GM12865 (cell line): Measurements from ENCODE around the gene FMO4.
"Not testable (repeated sequence)": the region's sequence is repeated elsewhere in the genome, so short reads cannot be mapped to it uniquely, and the experiment has no call there.

Experiments
- DNase-seq: peaks from one replicate; pipeline ENCODE4 v3.0.0; 2010; ENCODE audit warnings: low read depth
- H3K4me3 ChIP-seq: 2 replicates; pipeline ENCODE4 v1.5.1; 2011; ENCODE audit warnings: mild to moderate bottlenecking, low read depth, low read length, control low read depth
- TF ChIP-seq, protein P1 (sequence below): IDR thresholded peaks from 2 replicates; pipeline ENCODE4 v1.5.1; 2011; ENCODE audit warnings: low read length, control low read depth, low read depth, inconsistent platforms; ENCODE audit not compliant: insufficient read depth; ENCODE audit errors: missing control alignments

FMO4 gene

GRCh38 chr1:171279234-171279633 is 34.7 kb upstream of the FMO4 start:
- H3K4me3 ChIP-seq: no peak overlapping the region
- DNase-seq: no peak
- TF ChIP-seq, protein P1, sequence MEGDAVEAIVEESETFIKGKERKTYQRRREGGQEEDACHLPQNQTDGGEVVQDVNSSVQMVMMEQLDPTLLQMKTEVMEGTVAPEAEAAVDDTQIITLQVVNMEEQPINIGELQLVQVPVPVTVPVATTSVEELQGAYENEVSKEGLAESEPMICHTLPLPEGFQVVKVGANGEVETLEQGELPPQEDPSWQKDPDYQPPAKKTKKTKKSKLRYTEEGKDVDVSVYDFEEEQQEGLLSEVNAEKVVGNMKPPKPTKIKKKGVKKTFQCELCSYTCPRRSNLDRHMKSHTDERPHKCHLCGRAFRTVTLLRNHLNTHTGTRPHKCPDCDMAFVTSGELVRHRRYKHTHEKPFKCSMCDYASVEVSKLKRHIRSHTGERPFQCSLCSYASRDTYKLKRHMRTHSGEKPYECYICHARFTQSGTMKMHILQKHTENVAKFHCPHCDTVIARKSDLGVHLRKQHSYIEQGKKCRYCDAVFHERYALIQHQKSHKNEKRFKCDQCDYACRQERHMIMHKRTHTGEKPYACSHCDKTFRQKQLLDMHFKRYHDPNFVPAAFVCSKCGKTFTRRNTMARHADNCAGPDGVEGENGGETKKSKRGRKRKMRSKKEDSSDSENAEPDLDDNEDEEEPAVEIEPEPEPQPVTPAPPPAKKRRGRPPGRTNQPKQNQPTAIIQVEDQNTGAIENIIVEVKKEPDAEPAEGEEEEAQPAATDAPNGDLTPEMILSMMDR: no peak

DNA sequence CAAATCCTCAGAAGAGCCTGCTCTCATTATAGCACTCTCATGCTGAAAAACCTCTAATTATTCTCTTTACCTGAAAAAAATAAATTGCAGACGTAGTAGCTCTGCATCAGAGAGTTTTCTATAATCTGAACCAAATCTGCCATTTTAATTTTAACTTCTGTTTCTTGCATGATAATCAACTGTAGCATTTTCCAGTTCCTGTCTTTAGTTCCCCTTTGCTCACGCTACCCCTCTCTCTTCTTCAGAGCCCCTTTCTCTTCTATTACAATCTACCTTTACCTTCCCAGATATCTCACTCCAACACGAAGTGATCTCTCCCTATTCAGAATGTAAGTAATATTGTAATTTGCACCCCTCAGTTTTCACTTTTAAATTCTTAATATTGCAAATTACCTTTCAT is 34.3 kb upstream of the FMO4 start:
- TF ChIP-seq, protein P1: no peak
- DNase-seq: no peak

DNA sequence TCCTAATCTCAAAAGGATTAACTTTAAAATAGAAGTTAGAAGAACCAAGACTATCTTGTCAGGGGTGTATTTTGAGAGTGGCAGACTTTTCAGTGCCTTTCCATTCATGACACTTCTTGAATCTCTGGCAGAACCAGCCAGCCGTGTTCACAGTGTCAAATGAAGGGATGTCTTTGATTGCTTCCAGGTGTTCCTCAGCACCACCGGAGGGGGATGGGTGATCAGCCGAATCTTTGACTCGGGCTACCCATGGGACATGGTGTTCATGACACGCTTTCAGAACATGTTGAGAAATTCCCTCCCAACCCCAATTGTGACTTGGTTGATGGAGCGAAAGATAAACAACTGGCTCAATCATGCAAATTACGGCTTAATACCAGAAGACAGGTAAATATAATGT is 33.4 kb upstream of the FMO4 start:
- no peak for DNase-seq
- H3K4me3 ChIP-seq: no peak overlapping the region
- TF ChIP-seq, protein P1: no peak

More for the DNA sequence above, 34.3 kb upstream of the FMO4 start:
- no peak overlapping the region for H3K4me3 ChIP-seq

- DNase-seq: peak; percentile 13
- no peak overlapping the region for H3K4me3 ChIP-seq
- TF ChIP-seq, protein P1: no peak
Observed at GRCh38 chr1:171286032-171286705, 27.8 kb upstream of the FMO4 start.

GRCh38 chr1:171290621-171291020 is 23.4 kb upstream of the FMO4 start:
- DNase-seq: no peak
- TF ChIP-seq, protein P1: no peak
- no peak overlapping the region for H3K4me3 ChIP-seq

DNA sequence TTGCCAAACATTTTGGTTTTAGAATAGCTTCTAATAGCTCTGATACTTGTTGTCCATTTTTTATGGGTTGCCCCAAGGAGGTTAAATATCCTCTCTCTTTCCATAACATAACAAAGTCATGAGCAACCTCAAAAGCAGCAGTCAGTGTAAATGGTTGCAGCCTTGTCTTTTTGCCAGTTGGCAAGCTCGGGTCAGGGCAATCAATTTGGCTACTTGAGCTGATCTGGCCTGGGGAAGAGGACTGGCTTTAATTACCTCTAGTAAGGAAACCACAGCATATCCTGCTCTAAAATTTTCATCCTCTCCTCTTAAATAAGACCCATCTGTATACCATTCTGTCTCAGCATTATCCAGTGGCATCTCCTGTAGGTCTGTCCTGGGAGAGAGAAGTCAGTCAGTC is 21.2 kb upstream of the FMO4 start:
- TF ChIP-seq, protein P1: no peak
- DNase-seq: no peak
- no peak overlapping the region for H3K4me3 ChIP-seq

- DNase-seq, H3K4me3 ChIP-seq: not testable (repeated sequence)
Observed at GRCh38 chr1:171295383-171295782, 18.6 kb upstream of the FMO4 start.
